Suprapubic skin (tissue), 3 donors: ENCODE data around the gene PLXDC2.

Experiments used
- CTCF ChIP-seq, 2 donors: fragments of 200-600 bp in 1 of 2; fragments of 450-650 bp in 1 of 2; sonication (generic) in 1 of 2; IDR thresholded peaks; one replicate each; pipeline ENCODE4 v1.5.1; 2016 to 2019; ENCODE audit warnings: antibody characterized with exemption in 2 of 2, mild to moderate bottlenecking in 1 of 2, moderate library complexity in 1 of 2
- POLR2A ChIP-seq, 2 donors: fragments of 450-650 bp; IDR thresholded peaks; one replicate each; pipeline ENCODE4 v1.6.1; 2017; ENCODE audit warnings: antibody characterized with exemption in 2 of 2, mild to moderate bottlenecking in 2 of 2, moderate library complexity in 2 of 2

- TF ChIP-seq POLR2A (IDR thresholded peaks at IDR 0.05) = no peak
- TF ChIP-seq CTCF (IDR thresholded peaks at IDR 0.05) = no peak
Measured at GRCh38 chr10:19767876-19768275, 48.4 kb upstream of the PLXDC2 start.
